Activated T-helper 2 cell treated with anti-CD3 and anti-CD28 coated beads, Interferon-gamma antibody, Interleukin-2, Interleukin-4, amounts not matched to agents 10 μg/mL and 5 μg/mL and 100 μg/mL, durations not matched to agents 14 hours and 24 hours and 36 hours (primary cell): ENCODE measurements around the gene SDC3. TPM values are rescaled to one million over a fixed set of nuclear protein-coding genes. Genes with fewer than 3 reads are reported as not detected.

Experiments
- DNase-seq: peaks from one replicate; pipeline ENCODE4 v3.0.0; 2021; ENCODE audit warnings: low spot score
- H3K27ac Mint-ChIP-seq: one replicate; pipeline ENCODE4 v1.8.0; 2021; ENCODE audit warnings: mixed read lengths
- H3K27me3 Mint-ChIP-seq: one replicate; pipeline ENCODE4 v1.8.0; 2021; ENCODE audit warnings: low read depth, mixed read lengths
- H3K36me3 Mint-ChIP-seq: one replicate; pipeline ENCODE4 v1.8.0; 2021; ENCODE audit warnings: low read depth, mixed read lengths
- H3K4me1 Mint-ChIP-seq: one replicate; pipeline ENCODE4 v1.8.0; 2021; ENCODE audit warnings: low read depth, mixed read lengths
- H3K4me3 Mint-ChIP-seq: one replicate; pipeline ENCODE4 v1.8.0; 2021; ENCODE audit warnings: low read depth, mild to moderate bottlenecking, moderate library complexity, mixed read lengths
- H3K9me3 Mint-ChIP-seq: one replicate; pipeline ENCODE4 v1.8.0; 2021; ENCODE audit warnings: mixed read lengths
- intact Hi-C: fragments of 100-400 bp; cut with micrococcal nuclease; formaldehyde crosslinking; loops from one replicate; pipeline ENCODE4 v1.15.1; 2023
- total RNA-seq: library from RNA; stranded (reverse); gene quantifications from 2 replicates; pipeline ENCODE4 v1.2.3, GENCODE V29; 2022

SDC3 gene
- total RNA-seq, 1 donor from 2014 or later = 0.46 TPM

DNA sequence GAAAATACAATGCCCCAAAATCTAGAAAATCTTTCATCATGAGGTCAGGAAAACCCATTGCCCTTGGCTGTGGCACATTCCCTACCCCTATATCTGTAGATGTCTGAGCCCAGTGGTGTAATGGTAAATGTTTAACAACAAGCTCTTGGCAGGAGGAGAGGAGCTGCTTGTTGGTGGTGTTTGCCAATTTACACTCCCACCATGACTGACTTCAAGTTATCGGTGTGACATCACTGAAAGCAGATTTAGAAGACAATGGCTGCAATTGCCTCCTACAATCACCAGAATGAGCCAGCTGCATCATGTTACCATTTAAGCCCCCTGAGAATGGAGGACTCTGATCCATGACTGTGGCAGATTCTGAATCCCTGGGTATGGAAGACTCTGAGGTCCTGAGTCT is 70.9 kb downstream of the SDC3 start:
- no peak for DNase-seq
- intact Hi-C loops = no loop called here
- Mint-ChIP-seq H3K27me3 (peaks cover 39% of the 10 kb centered on the region), H3K4me3 (no peak overlapping the region), H3K4me1 (no peaks in the 10 kb centered on the region), H3K9me3 (no peaks in the 10 kb centered on the region), H3K36me3 (no peaks in the 10 kb centered on the region), H3K27ac (no peak overlapping the region)

DNA sequence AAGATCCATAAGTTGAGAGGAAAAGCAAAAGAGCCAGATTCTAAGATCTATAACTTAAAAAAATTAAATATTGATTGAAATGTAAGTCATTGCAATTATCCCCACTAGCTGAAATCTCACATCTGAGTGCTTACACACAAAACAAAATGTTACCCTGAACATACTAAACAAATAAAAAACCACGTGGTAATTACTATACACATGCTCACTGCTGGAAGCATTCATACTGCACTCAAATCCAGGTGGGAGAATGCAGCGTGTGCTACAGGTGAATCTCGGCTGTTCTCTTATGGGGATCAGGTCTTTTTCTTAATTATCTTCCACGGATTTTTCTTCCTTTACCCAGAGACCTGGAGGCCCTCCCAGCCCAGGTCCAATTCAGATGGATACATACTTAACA is 74.3 kb downstream of the SDC3 start:
- Mint-ChIP-seq H3K9me3 (no peaks in the 10 kb centered on the region), H3K4me3 (no peak overlapping the region), H3K4me1 (no peaks in the 10 kb centered on the region), H3K27ac (no peak overlapping the region), H3K27me3 (peaks cover 25% of the 10 kb centered on the region), H3K36me3 (no peaks in the 10 kb centered on the region)
- intact Hi-C loops = no loop called here
- DNase-seq = no peak

DNA sequence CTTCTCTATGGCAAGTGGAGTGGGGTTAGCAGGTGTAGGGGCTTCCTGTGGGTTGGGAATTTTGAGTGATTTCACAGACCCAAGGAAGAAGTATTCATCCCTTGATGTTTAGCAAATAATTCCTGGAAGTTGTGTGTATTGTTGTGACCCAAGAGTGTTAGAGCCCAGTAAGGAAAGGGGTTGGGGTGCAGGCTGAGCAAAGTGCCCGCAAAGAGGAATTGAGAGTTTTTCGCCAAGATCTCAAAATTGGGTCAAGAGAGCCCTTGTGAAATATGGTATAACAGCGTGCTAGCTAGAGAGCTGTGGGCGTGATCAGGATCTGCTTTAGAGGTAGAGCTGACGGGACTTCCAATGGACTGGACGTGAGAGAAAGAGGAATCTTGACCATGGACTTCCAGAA is 78.0 kb downstream of the SDC3 start:
- H3K4me1 Mint-ChIP-seq = no peaks in the 10 kb centered on the region
- intact Hi-C loops = no loop called here
- no peak overlapping the region for H3K4me3 Mint-ChIP-seq
- peaks cover 42% of the 10 kb centered on the region for H3K27me3 Mint-ChIP-seq
- H3K27ac Mint-ChIP-seq = no peak overlapping the region
- no peaks in the 10 kb centered on the region for H3K36me3 Mint-ChIP-seq
- DNase-seq = no peak
- H3K9me3 Mint-ChIP-seq = no peaks in the 10 kb centered on the region

DNA sequence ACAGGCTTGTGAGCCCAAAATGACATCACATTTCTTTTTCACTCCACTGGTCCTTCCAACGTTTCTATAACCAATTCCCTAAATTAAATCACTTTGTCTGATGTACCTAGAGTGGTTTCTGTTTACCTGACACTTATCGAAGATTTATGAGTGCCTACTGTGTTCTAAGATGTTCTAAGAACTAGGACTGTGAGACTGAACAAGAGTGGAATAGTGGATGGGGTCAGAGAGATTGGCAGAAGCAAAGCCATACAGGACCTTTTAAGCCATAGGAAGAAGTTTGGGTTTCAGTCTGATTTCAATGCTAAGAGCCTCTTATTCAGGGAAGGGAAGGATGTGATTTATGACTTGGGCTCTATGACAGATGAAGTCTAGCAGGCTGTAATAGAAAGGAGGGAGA is 78.7 kb downstream of the SDC3 start:
- peaks cover 48% of the 10 kb centered on the region for H3K27me3 Mint-ChIP-seq
- H3K36me3 Mint-ChIP-seq = no peaks in the 10 kb centered on the region
- intact Hi-C loops = no loop called here
- H3K27ac Mint-ChIP-seq = no peak overlapping the region
- no peaks in the 10 kb centered on the region for H3K9me3 Mint-ChIP-seq
- H3K4me1 Mint-ChIP-seq = peaks cover 5% of the 10 kb centered on the region
- no peak for DNase-seq
- no peak overlapping the region for H3K4me3 Mint-ChIP-seq

DNA sequence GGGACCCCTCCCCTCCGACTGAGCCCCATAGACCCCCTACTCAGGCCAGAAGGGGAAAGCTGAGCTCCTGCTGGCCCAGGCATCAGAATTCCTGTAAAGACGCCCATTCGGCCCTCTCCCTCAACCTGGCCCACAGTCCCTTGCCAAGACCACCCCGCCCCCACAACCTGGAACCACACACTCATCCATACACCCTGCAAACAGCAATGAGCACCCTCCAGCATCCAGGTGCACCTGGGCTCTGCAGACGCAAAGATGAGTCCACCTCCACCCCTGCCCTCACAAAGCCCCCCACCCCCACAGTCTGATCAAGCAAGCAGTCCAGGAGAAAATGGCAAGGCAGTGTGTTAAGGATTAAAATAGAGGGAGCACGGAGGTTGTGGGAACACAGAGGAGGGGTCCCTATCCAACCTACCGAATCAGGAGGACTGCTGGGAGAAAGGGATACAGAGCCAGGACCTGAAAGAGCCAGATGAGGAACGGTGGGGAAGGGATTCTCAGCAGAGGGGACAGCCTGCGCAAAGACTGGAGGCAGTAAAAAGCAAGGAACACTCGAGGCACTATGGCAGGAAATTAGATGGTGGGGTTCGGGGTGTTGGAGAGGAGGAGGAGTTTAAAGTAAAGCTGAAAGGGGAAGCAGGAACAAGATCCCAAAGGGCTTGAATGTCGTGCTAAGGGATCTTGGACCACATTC is 83.7 kb downstream of the SDC3 start:
- no peak overlapping the region for H3K27ac Mint-ChIP-seq
- intact Hi-C loops = no loop called here
- H3K4me3 Mint-ChIP-seq = no peak overlapping the region
- H3K27me3 Mint-ChIP-seq = peaks cover 60% of the 10 kb centered on the region
- H3K4me1 Mint-ChIP-seq = peaks cover 18% of the 10 kb centered on the region
- no peaks in the 10 kb centered on the region for H3K36me3 Mint-ChIP-seq
- no peak for DNase-seq
- no peaks in the 10 kb centered on the region for H3K9me3 Mint-ChIP-seq

DNA sequence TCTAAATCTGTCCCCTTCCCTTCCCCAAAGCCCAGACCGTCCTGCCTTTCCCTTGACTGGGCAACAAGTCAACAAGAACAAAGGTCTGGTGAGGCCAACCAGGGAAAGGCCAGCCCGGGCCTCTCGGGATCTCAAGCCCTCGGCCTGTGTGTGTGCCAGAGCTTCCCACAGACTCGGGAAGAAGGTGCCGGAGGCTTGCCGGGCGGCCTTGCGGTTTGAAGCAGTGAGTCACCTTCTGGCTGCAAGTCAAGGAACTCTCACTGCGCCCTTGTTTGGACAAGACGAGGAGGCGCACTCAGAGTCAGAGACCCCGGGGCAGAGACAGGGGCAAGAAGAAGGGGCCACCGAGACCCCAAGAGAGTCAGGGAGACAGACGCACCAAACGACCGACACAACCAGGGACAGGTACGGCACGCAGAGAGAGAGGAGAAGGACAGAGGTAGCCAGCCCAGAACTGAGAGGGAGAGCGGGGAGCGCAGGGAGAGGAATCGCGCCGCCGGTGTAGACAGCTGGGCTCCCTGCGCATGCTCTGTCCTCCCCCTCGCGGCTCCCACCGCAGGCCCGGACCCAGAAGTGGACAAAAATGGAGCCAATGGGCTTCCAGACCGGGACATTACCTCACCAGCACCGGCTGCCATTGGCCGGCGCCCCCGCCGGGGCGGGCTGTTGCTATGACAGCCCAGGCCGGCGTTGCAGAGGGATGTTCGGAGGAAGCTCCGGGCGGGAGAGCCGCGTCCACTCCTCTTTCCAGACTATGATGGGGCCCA is 84.4 kb downstream of the SDC3 start:
- no peaks in the 10 kb centered on the region for H3K9me3 Mint-ChIP-seq
- intact Hi-C loops = no loop called here
- H3K27me3 Mint-ChIP-seq = peaks cover 62% of the 10 kb centered on the region
- peaks cover 18% of the 10 kb centered on the region for H3K4me1 Mint-ChIP-seq
- peak overlapping the region; percentile 75 for H3K4me3 Mint-ChIP-seq
- H3K27ac Mint-ChIP-seq = no peak overlapping the region
- peak; percentile 60 for DNase-seq
- H3K36me3 Mint-ChIP-seq = no peaks in the 10 kb centered on the region

DNA sequence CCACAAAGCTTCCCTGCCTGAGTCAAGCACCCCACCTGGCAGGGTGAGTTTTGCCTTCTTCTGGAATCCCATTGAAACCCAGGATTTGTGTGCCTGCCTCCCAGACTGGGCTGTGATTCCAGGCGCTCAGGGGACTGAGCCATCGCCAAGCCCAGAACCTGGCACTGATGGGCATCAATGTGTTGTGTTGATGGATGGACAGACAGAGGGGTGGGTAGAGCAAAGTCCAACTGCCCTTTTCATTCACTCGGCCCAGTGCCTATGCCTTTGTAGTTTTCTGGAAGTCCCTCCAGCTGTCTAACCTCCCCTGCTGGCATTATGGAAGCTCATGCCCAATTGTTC is 85.0 kb downstream of the SDC3 start:
- DNase-seq = no peak
- intact Hi-C loops = no loop called here
- Mint-ChIP-seq H3K9me3 (no peaks in the 10 kb centered on the region), H3K4me3 (peak overlapping the region; percentile 75), H3K4me1 (peaks cover 18% of the 10 kb centered on the region), H3K27me3 (peaks cover 63% of the 10 kb centered on the region), H3K36me3 (no peaks in the 10 kb centered on the region), H3K27ac (no peak overlapping the region)

DNA sequence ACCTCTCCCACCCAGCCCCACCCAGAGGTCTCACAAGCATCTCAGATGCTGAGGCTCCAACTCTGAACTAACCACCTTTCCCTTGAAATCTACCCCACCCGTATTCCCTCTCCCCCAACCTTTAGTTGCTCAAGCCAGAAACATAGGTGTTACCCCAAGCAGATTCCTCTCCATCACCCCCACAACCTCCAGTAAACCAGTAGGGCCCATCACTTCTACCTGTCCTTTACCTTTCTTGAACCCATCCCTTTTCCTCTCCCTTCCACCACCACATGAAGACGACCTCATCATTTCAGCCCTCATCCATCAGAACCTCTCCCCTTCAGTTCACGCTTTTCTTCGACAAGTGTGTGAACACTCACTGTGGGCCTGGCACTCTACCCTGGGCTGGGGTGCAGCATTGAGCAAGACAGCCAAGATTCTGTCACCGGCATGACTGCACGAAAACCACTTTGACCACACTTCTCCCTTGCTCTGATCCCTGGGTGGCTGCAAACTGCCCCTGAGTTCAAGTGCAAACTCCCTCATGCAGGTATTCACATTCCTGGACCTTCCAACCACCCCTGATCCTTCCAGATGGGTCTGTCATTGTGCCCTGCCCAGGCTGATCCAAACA is 85.5 kb downstream of the SDC3 start:
- no peak for DNase-seq
- H3K9me3 Mint-ChIP-seq = no peaks in the 10 kb centered on the region
- peaks cover 18% of the 10 kb centered on the region for H3K4me1 Mint-ChIP-seq
- no peak overlapping the region for H3K27ac Mint-ChIP-seq
- peaks cover 63% of the 10 kb centered on the region for H3K27me3 Mint-ChIP-seq
- H3K36me3 Mint-ChIP-seq = no peaks in the 10 kb centered on the region
- intact Hi-C loops = no loop called here
- no peak overlapping the region for H3K4me3 Mint-ChIP-seq

DNA sequence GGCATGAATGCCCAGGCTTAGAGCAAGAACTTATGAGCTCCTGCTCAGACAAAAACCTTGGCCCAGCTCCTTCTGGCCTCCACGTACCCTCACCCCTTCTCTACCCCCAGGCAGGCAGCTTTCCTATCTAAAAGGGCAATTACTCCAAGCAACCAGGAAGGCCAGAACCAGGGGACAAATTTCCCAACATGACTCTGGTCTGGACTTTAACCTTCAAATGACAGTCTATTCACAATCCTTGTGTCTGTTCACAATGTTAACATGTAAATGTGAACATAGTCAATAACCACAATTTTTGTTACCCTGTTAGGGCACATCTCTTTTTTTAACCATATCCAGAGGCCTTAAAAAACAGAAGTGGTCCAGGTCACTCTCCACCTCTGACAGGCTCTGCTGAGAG is 86.6 kb downstream of the SDC3 start:
- intact Hi-C loops = no loop called here
- no peak for DNase-seq
- H3K27me3 Mint-ChIP-seq = peaks cover 64% of the 10 kb centered on the region
- H3K9me3 Mint-ChIP-seq = no peaks in the 10 kb centered on the region
- H3K36me3 Mint-ChIP-seq = no peaks in the 10 kb centered on the region
- no peak overlapping the region for H3K4me3 Mint-ChIP-seq
- H3K27ac Mint-ChIP-seq = no peak overlapping the region
- H3K4me1 Mint-ChIP-seq = peaks cover 18% of the 10 kb centered on the region

DNA sequence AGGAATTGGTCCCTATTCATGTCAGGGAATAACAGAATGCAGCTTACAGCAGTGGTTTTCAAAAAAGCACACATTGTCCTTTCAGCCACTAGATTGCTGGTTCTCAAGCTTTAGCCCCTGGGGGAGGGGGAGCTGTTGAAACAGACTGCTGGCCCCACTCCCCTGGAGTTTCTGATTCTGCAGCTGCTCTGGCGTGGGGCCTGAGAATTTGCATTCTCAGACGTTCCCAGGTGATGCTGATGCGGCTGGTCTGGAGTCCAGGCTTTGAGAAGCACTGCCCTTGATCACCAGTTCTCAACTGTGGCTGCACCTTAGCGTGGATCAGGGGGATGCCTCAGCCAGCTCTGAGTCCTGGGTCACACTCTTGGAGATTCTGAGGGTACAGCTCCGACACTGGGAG is 88.3 kb downstream of the SDC3 start:
- Mint-ChIP-seq H3K4me3 (no peak overlapping the region), H3K27ac (no peak overlapping the region), H3K4me1 (peaks cover 17% of the 10 kb centered on the region), H3K27me3 (peaks cover 55% of the 10 kb centered on the region), H3K9me3 (no peaks in the 10 kb centered on the region), H3K36me3 (no peaks in the 10 kb centered on the region)
- intact Hi-C loops = no loop called here
- no peak for DNase-seq

Other genes starting within 250 kb of the SDC3 start
- 0.21 and 0.44 TPM in 2 replicates for gene MATN1, start 185.2 kb downstream of the SDC3 start, total RNA-seq
- gene LAPTM5, start 151.0 kb downstream of the SDC3 start, total RNA-seq = 184 and 189 TPM in 2 replicates
- gene PUM1, start 157.0 kb upstream of the SDC3 start, total RNA-seq = 121 and 125 TPM in 2 replicates